Lower leg skin (tissue), 3 donors: ENCODE results near the gene GRB14.

Source experiments
- POLR2A ChIP-seq, 2 donors: fragments of 450-650 bp; IDR thresholded peaks; one replicate each; pipeline ENCODE4 v1.6.1; 2016 to 2017; ENCODE audit warnings: antibody characterized with exemption in 2 of 2, mild to moderate bottlenecking in 1 of 2, moderate library complexity in 1 of 2
- TF ChIP-seq, protein P1 (sequence below), 3 donors: fragments of 450-650 bp; IDR thresholded peaks; one replicate each; pipeline ENCODE4 v1.5.1; 2016; ENCODE audit warnings: antibody characterized with exemption in 3 of 3, mild to moderate bottlenecking in 3 of 3, moderate library complexity in 2 of 3

GRCh38 chr2:164515734-164516133 lies 105.5 kb downstream of the GRB14 start:
- TF ChIP-seq, protein P1, sequence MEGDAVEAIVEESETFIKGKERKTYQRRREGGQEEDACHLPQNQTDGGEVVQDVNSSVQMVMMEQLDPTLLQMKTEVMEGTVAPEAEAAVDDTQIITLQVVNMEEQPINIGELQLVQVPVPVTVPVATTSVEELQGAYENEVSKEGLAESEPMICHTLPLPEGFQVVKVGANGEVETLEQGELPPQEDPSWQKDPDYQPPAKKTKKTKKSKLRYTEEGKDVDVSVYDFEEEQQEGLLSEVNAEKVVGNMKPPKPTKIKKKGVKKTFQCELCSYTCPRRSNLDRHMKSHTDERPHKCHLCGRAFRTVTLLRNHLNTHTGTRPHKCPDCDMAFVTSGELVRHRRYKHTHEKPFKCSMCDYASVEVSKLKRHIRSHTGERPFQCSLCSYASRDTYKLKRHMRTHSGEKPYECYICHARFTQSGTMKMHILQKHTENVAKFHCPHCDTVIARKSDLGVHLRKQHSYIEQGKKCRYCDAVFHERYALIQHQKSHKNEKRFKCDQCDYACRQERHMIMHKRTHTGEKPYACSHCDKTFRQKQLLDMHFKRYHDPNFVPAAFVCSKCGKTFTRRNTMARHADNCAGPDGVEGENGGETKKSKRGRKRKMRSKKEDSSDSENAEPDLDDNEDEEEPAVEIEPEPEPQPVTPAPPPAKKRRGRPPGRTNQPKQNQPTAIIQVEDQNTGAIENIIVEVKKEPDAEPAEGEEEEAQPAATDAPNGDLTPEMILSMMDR (IDR thresholded peaks at IDR 0.05) = no peak
- TF ChIP-seq POLR2A (IDR thresholded peaks at IDR 0.05) = no peak
